Smooth muscle cell of bladder (primary cell): ENCODE measurements around the gene LGALS13. TPM values are rescaled to one million over a fixed set of nuclear protein-coding genes. Genes with fewer than 3 reads are reported as not detected.

ENCODE experiments used
- total RNA-seq: library from RNA; depleted of rRNA; stranded (reverse); fragments of >200 nt; gene quantifications from 2 replicates; pipeline ENCODE4 v1.2.3, GENCODE V29; 2014

Gene LGALS13
- total RNA-seq, result not detected in 2 replicates

DNA sequence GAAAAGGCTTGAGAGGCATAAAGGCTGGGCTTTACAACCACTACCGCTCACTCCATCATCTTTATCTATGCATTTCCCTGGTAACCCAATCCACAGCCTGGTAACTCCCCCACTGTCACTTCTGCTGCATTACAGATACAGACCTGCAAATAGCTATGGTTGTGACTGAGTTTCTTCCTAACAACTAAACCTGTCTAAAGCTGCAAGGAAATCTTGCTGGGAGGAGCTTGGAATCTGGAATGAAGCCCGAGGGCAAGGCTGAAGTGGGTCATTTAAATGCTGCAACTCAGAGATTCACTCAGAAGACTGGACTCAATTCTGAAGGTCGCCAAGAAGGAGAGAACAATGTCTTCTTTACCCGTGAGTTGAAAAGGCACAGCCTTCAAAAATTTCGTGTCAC is at the start of gene LGALS13:
Gene LGALS13, plus strand, starts transcription at position 301 of the 400 bp plus-strand sequence. Its CDS starts 45 bp downstream, at position 346.

DNA sequence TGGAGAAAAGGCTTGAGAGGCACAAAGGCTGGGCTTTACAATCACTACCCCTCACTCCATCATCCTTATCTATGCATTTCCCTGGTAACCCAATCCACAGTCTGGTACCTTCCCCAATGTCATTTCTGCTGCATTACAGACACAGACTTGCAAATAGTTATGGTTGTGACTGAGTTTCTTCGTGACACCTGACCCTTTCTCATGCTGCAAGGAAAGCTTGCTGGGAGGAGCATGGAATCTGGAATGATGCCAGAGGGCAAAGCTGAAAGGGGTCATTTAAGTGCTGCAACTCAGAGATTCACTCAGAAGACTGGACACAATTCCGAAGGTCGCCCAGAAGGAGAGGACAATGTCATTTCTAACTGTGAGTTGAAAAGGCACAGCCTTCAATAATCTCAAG is 53.3 kb downstream of the LGALS13 start, which contains the start of gene LGALS16:
Gene LGALS16, plus strand, starts transcription at position 301 of the 400 bp plus-strand sequence. Its CDS starts 49 bp downstream, at position 350.

Other genes with a start within 250 kb of the LGALS13 start
- 38.1 and 46.3 TPM in 2 replicates for gene PAF1, start 211.4 kb upstream of the LGALS13 start, total RNA-seq
- gene MED29, start 211.1 kb upstream of the LGALS13 start, total RNA-seq, result 12.1 and 12.5 TPM in 2 replicates
- 1.3 TPM in 2 replicates for gene ZFP36, start 195.7 kb upstream of the LGALS13 start, total RNA-seq
- gene PLEKHG2, start 189.9 kb upstream of the LGALS13 start, total RNA-seq, result 10.0 and 13.2 TPM in 2 replicates
- 106 and 273 TPM in 2 replicates for gene RPS16, start 166.6 kb upstream of the LGALS13 start, total RNA-seq
- gene SUPT5H, start 156.9 kb upstream of the LGALS13 start, total RNA-seq, result 50.3 and 67.6 TPM in 2 replicates
- 47.6 and 78.6 TPM in 2 replicates for gene TIMM50, start 121.7 kb upstream of the LGALS13 start, total RNA-seq
- gene DLL3, start 103.6 kb upstream of the LGALS13 start, total RNA-seq, result under 0.01 and 0.09 TPM in 2 replicates
- gene SELENOV, start 87.4 kb upstream of the LGALS13 start, total RNA-seq, result not detected in 2 replicates
- 2.6 and 4.4 TPM in 2 replicates for gene EID2B, start 69.7 kb upstream of the LGALS13 start, total RNA-seq
- gene EID2, start 62.4 kb upstream of the LGALS13 start, total RNA-seq, result 10.7 and 12.9 TPM in 2 replicates
- not detected in 2 replicates for gene LGALS16, start 53.4 kb downstream of the LGALS13 start, total RNA-seq
- gene LGALS14, start 102.0 kb downstream of the LGALS13 start, total RNA-seq, result not detected in 2 replicates
- not detected in 2 replicates for gene CLC, start 135.5 kb downstream of the LGALS13 start, total RNA-seq
- gene LEUTX, start 176.3 kb downstream of the LGALS13 start, total RNA-seq, result not detected in 2 replicates
- 7.7 and 9.3 TPM in 2 replicates for gene DYRK1B, start 231.6 kb downstream of the LGALS13 start, total RNA-seq
- 157 and 234 TPM in 2 replicates for gene FBL, start 243.9 kb downstream of the LGALS13 start, total RNA-seq